Kidney (tissue), 14 donors: ENCODE results near the gene PLD5. TPM values are rescaled to one million over a fixed set of nuclear protein-coding genes. Genes with fewer than 3 reads are reported as not detected.
"Not testable (repeated sequence)": the region's sequence is repeated elsewhere in the genome, so short reads cannot be mapped to it uniquely, and the experiment has no call there.

ENCODE experiments used
- DNase-seq, 5 donors: peaks; one replicate each; pipeline ENCODE4 v3.0.0-alpha.2; 2013 to 2020
- FAIRE-seq: peaks from 2 replicates; lab custom pipeline; 2012; peaks lifted over from hg19 to GRCh38; lab: Jason Lieb, UNC
- H3K27ac ChIP-seq, 2 donors: one replicate each; pipeline ENCODE4 v1.7.0; 2013; ENCODE audit warnings: low read depth in 2 of 2, low read length in 2 of 2, inconsistent platforms in 1 of 2
- H3K27me3 ChIP-seq: one replicate; pipeline ENCODE4 v1.7.1; 2013; ENCODE audit warnings: low read length, inconsistent platforms; ENCODE audit not compliant: control insufficient read depth, insufficient read depth
- H3K36me3 ChIP-seq, 3 donors: one replicate each; pipeline versions ENCODE4 v1.7.0 to v1.7.1; 2013; ENCODE audit warnings: low read length in 3 of 3, control low read depth in 1 of 3, inconsistent platforms in 1 of 3; ENCODE audit not compliant: insufficient read depth in 3 of 3, control insufficient read depth in 2 of 3
- H3K4me1 ChIP-seq, 3 donors: one replicate each; pipeline versions ENCODE4 v1.7.0 to v1.7.1; 2013; ENCODE audit warnings: low read length in 3 of 3, inconsistent platforms in 1 of 3, low read depth in 1 of 3; ENCODE audit not compliant: control insufficient read depth in 2 of 3, insufficient read depth in 2 of 3
- H3K4me3 ChIP-seq, 3 donors: one replicate each; pipeline versions ENCODE4 v1.7.0 to v1.8.1; 2013; ENCODE audit warnings: low read length in 3 of 3, control low read depth in 1 of 3, inconsistent platforms in 1 of 3
- H3K9ac ChIP-seq, 3 donors: one replicate each; pipeline versions ENCODE4 v1.7.0 to v1.7.1; 2013; ENCODE audit warnings: low read length in 3 of 3, control low read depth in 1 of 3, inconsistent platforms in 1 of 3
- H3K9me3 ChIP-seq, 3 donors: one replicate each; pipeline versions ENCODE4 v1.7.0 to v1.7.1; 2013; ENCODE audit warnings: low read length in 3 of 3, control low read depth in 1 of 3, inconsistent platforms in 1 of 3; ENCODE audit not compliant: control insufficient read depth in 2 of 3, insufficient read depth in 1 of 3
- CTCF ChIP-seq: IDR thresholded peaks from 3 replicates; pipeline ENCODE4 v1.5.1; 2012; ENCODE audit warnings: mild to moderate bottlenecking, moderate library complexity, borderline replicate concordance; ENCODE audit not compliant: insufficient read depth; ENCODE audit errors: extremely low read depth
- intact Hi-C: fragments of 100-400 bp; cut with DNase I; formaldehyde crosslinking; loops from one replicate; pipeline ENCODE4 v1.11.1; 2022
- polyA plus RNA-seq: library from polyadenylated mRNA; stranded (reverse); fragments of 350-450 nt; fragmentation: Illumina TruSeq; extraction: RNeasy Lipid Tissue Mini Kit (QIAGEN cat#74804); gene quantifications from one replicate; pipeline ENCODE4 v1.2.3, GENCODE V29; 2014; ENCODE audit warnings: low read depth, low replicate concordance; ENCODE audit not compliant: insufficient read depth
- total RNA-seq: library from RNA; stranded (reverse); fragmentation: NEBNext Ultra II Directional; extraction: Animal tissue kit (Norgen Biotek cat#: 25700); gene quantifications from one replicate; pipeline ENCODE4 v1.2.1, GENCODE V29; 2021
- donor health status: control.
- donor health status: control.
- donor health status: control.
- donor health status: control.
- donor health status: control.
- donor health status: DM: yes; HTN: yes; CAD: no.
- donor health status: Normal renal cell carcinoma (clear cell type).

PLD5 gene
- total and polyA plus RNA-seq, 2 donors from 2014 or later, result 0.24 to 0.47 TPM

DNA sequence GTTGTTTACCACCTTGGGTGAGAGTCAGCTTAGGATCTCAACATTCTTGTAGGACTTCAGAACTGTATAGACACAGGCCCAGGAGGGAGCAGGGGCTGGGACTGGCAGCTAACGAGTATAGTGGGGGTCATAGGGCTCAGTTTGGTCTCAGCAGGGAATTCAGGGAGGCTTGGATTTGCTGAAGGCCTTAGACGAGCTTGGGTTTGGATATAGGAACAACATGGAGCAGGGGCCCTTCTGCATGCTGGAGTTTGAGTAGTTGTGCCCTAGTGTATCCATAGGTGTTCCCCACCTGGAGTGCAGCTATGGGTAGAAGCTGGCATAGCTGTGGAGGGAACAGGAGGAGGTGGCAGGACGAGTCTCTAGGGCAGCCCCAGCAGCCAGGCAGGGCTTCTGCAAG is 462.2 kb downstream of the PLD5 start:
- no peak for FAIRE-seq
- DNase-seq, result no peak
- no peak for TF ChIP-seq CTCF
- no peaks in the 10 kb centered on the region for H3K4me1 ChIP-seq
- no peak overlapping the region for H3K9ac ChIP-seq
- H3K36me3 ChIP-seq, result no peaks in the 10 kb centered on the region
- intact Hi-C loops, result no loop called here
- H3K27me3 ChIP-seq, result no peaks in the 10 kb centered on the region
- no peak overlapping the region for H3K27ac ChIP-seq
- no peaks in the 10 kb centered on the region for H3K9me3 ChIP-seq
- H3K4me3 ChIP-seq, result no peak overlapping the region

GRCh38 chr1:242059976-242060375 is 464.5 kb downstream of the PLD5 start:
- H3K9me3 ChIP-seq, result no peaks in the 10 kb centered on the region
- intact Hi-C loops, result no loop called here
- H3K36me3 ChIP-seq, result no peaks in the 10 kb centered on the region
- H3K4me3 ChIP-seq, result no peak overlapping the region
- no peak for DNase-seq
- no peaks in the 10 kb centered on the region for H3K4me1 ChIP-seq
- no peak overlapping the region for H3K27ac ChIP-seq
- no peaks in the 10 kb centered on the region for H3K27me3 ChIP-seq
- no peak for FAIRE-seq
- no peak for TF ChIP-seq CTCF
- H3K9ac ChIP-seq, result no peak overlapping the region

DNA sequence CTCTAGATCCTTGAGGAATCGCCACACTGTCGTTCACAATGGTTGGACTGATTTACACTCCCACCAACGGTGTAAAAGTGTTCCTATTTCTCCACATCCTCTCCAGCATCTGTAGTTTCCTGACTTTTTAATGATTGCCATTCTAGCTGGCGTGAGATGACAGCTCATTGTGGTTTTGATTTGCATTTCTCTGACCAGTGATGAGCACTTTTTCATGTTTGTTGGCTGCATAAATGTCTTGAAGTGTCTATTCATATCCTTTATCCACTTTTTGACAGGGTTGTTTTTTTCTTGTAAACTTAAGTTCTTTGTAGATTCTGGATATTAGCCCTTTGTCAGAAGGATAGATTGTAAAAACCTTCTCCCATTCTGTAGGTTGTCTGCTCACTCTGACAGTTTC is 465.9 kb downstream of the PLD5 start:
- intact Hi-C loops, result not testable (repeated sequence)

DNA sequence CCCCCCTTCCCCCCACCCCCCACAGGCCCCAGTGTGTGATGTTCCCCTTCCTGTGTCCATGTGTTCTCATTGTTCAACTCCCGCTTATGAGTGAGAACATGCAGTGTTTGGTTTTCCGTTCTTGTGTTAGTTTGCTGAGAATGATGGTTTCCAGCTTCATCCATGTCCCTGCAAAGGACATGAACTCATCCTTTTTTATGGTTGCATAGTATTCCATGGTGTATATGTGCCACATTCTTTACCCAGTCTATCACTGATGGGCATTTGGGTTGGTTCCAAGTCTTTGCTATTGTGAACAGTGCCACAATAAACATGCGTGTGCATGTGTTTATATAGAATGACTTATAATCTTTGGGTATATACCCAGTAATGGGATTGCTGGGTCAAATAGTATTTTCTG is 466.3 kb downstream of the PLD5 start:
- FAIRE-seq, H3K4me1 ChIP-seq, DNase-seq, H3K36me3 ChIP-seq, H3K4me3 ChIP-seq, H3K27me3 ChIP-seq, intact Hi-C loops, H3K27ac ChIP-seq, H3K9me3 ChIP-seq, H3K9ac ChIP-seq: not testable (repeated sequence)

More for the DNA sequence above, 465.9 kb downstream of the PLD5 start:
- DNase-seq, H3K9ac ChIP-seq, H3K27me3 ChIP-seq, H3K27ac ChIP-seq, H3K4me3 ChIP-seq, H3K9me3 ChIP-seq, H3K36me3 ChIP-seq, FAIRE-seq, H3K4me1 ChIP-seq: not testable (repeated sequence)

DNA sequence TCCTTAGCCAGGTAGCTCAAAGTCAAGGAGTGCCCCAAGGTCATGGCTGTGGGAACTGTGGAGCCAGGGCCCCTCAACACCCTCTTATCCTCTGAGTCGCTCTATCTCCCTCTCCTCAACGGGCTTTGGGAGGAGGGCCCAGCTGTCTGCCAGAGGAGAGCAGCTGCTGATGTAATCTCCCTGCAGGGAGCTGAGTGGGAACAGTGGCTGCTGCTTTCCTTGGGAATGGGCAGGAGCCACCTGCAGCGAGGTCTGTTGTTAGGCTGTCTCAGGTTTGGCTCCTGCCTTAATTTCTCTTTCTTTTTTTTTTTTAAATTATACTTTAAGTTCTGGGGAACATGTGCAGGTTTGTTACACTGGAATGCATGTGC is 466.8 kb downstream of the PLD5 start:
- no peaks in the 10 kb centered on the region for H3K9me3 ChIP-seq
- H3K27ac ChIP-seq, result no peak overlapping the region
- H3K36me3 ChIP-seq, result no peaks in the 10 kb centered on the region
- DNase-seq (no peak), FAIRE-seq (no peak)
- H3K4me3 ChIP-seq, result no peak overlapping the region
- no peak overlapping the region for H3K9ac ChIP-seq
- intact Hi-C loops, result no loop called here
- TF ChIP-seq CTCF, result no peak
- H3K27me3 ChIP-seq, result no peaks in the 10 kb centered on the region
- H3K4me1 ChIP-seq, result no peaks in the 10 kb centered on the region
